ENCODE data around the gene SOX30.

GRCh38 chr5:157624144-157624543 is 28.1 kb downstream of the SOX30 start:
- TF ChIP-seq, protein P1, sequence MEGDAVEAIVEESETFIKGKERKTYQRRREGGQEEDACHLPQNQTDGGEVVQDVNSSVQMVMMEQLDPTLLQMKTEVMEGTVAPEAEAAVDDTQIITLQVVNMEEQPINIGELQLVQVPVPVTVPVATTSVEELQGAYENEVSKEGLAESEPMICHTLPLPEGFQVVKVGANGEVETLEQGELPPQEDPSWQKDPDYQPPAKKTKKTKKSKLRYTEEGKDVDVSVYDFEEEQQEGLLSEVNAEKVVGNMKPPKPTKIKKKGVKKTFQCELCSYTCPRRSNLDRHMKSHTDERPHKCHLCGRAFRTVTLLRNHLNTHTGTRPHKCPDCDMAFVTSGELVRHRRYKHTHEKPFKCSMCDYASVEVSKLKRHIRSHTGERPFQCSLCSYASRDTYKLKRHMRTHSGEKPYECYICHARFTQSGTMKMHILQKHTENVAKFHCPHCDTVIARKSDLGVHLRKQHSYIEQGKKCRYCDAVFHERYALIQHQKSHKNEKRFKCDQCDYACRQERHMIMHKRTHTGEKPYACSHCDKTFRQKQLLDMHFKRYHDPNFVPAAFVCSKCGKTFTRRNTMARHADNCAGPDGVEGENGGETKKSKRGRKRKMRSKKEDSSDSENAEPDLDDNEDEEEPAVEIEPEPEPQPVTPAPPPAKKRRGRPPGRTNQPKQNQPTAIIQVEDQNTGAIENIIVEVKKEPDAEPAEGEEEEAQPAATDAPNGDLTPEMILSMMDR (IDR thresholded peaks at IDR 0.05), result no peak
- no peak for TF ChIP-seq POLR2A (IDR thresholded peaks at IDR 0.05)

All from adrenal gland (tissue), 5 donors.